Measurements from ENCODE around the gene UBL4B. TPM values are rescaled to one million over a fixed set of nuclear protein-coding genes. Genes with fewer than 3 reads are reported as not detected.

UBL4B gene
- total RNA-seq, 4 donors from 2014 or later, result 0.59 TPM; not detected in 3

DNA sequence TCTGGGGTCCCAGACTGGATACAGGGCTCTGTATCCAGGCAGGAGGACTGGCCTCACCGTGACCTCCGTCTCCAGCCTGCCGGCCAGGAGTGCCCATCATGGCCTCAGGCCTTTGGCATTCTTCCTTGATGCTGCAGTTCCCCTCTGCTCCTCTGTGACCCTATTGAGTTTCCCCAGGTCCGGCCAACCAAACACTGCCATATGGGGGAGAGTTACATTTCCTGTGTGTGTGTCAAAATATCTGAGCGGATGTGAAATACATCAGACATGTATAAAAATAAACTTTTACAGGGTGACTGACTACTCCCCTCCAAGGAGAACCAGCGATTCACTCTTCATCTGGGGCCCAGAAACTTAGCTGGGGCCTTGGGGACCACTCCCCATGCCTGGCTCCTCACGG is 10.2 kb upstream of the UBL4B start:
- WGBS, 2 donors, result 28 to 53% methylated on average over 4 to 7 of the region's 7 CpGs
- TF ChIP-seq POLR2A (IDR thresholded peaks at IDR 0.05), result no peak
- TF ChIP-seq, protein P1, sequence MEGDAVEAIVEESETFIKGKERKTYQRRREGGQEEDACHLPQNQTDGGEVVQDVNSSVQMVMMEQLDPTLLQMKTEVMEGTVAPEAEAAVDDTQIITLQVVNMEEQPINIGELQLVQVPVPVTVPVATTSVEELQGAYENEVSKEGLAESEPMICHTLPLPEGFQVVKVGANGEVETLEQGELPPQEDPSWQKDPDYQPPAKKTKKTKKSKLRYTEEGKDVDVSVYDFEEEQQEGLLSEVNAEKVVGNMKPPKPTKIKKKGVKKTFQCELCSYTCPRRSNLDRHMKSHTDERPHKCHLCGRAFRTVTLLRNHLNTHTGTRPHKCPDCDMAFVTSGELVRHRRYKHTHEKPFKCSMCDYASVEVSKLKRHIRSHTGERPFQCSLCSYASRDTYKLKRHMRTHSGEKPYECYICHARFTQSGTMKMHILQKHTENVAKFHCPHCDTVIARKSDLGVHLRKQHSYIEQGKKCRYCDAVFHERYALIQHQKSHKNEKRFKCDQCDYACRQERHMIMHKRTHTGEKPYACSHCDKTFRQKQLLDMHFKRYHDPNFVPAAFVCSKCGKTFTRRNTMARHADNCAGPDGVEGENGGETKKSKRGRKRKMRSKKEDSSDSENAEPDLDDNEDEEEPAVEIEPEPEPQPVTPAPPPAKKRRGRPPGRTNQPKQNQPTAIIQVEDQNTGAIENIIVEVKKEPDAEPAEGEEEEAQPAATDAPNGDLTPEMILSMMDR (IDR thresholded peaks at IDR 0.05), result no peak
- Histone ChIP-seq H3K27ac (no peak overlapping the region), H3K9me3 (no peaks in the 10 kb centered on the region), H3K4me3 (no peak overlapping the region), H3K4me1 (peaks cover 0 to 9% (median 0%) of the 10 kb centered on the region in 3 donors), H3K36me3 (no peaks in the 10 kb centered on the region), H3K27me3 (peaks cover 0 to 28% (median 0%) of the 10 kb centered on the region in 4 donors)
- intact Hi-C loops (cut with DNase I), result no loop called here
- DNase-seq, result no peak

DNA sequence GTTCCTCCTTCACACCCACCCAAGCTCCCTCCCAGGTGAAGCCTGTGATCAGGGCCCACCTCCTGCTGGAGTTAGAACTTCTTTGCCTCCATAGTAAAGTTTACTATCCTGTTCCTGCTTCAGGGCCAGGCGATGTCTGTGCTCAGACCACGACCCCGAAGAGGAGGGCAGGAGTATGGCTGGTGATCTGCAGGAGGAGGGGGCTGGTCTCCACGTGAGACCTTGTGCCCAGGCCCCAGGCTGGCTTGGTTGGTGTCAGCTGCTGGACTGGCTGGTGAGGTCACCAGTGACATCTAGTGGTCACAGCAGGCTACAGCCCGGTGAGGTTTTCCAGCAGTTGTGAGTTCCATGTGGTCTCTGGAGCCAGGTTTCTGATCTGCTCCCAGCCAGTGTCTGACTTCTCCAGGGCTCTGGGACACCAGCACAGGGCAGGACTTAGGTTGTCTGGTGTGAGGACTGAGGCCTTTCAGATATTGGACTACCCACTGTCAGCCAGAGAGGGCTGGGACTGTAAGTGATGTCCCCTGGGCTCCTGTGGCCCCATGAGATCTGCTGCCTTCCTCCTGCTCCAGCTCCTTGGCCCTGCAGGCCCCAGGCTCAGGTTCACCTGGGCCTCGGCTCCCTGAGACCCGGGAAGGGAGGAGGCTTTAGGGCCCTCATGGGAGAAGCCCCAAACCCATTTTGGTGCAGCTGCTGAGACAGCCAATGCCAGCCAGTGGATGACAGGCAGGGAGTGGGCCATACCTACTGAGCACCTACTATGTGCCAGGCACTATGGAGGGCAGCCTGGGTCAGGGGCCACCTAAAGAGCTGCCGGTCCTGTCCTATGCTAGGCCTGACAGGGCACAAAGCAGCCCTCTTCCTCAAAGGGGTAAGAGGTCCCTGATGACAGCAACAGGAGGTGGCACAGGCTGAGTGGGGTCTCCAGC is 6.0 kb upstream of the UBL4B start:
- no peak for TF ChIP-seq POLR2A (IDR thresholded peaks at IDR 0.05)
- TF ChIP-seq, protein P1 (IDR thresholded peaks at IDR 0.05), result peak; percentile 61 to 88 (median 78)
- DNase-seq, result no peak
- Histone ChIP-seq H3K4me1 (no peaks in the 10 kb centered on the region), H3K4me3 (no peak overlapping the region), H3K9me3 (no peaks in the 10 kb centered on the region), H3K27me3 (peaks cover 0 to 28% (median 0%) of the 10 kb centered on the region in 4 donors), H3K36me3 (no peaks in the 10 kb centered on the region), H3K27ac (no peak overlapping the region)
- whole genome bisulfite sequencing, 2 donors, result 0 to 7% methylated on average over 1 to 5 of the region's 8 CpGs
- intact Hi-C loops (cut with DNase I), result loop anchor here (5.0 kb wide), 1 partner anchor 54 kb away; no protein-coding TSS in a partner anchor

DNA sequence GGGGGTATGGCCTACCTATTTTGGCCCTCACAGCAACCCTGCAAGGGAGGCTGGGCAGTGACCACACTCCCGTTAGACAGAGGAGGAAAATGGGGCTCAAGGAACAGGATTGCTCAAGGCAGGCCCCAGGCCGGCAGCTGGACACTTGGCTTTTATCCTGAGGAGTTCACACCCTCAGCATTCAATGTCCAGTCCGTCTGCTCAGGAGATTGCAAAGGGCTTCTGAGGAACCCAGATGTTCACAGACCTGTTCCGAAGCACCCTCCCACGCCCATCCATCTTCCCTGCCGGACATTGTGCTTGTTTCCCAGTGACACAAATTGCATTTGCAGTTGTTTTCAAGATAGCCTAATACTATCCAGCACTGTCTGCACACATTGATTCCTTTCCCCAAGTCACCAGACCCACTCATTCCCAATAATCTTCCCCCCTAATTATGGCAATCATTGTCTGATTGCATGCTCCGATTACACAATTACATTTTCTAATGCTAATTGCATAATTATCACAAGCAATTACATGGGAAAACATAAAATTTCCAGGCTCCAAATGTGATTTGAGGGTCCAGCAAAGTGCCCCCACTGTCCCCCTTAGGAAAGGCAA is 4.3 kb upstream of the UBL4B start:
- no peak overlapping the region for H3K27ac ChIP-seq
- H3K4me3 ChIP-seq, result no peak overlapping the region
- intact Hi-C loops (cut with DNase I), result loop anchor here (5.0 kb wide), 1 partner anchor 56 kb away; no protein-coding TSS in a partner anchor
- no peak for TF ChIP-seq POLR2A (IDR thresholded peaks at IDR 0.05)
- TF ChIP-seq, protein P1 (IDR thresholded peaks at IDR 0.05), result no peak
- 66 to 74% methylated on average over 5 of the region's 7 CpGs for WGBS, 2 donors
- H3K4me1 ChIP-seq, result no peaks in the 10 kb centered on the region
- no peaks in the 10 kb centered on the region for H3K36me3 ChIP-seq
- H3K9me3 ChIP-seq, result no peaks in the 10 kb centered on the region
- H3K27me3 ChIP-seq, result peaks cover 0 to 37% (median 0%) of the 10 kb centered on the region in 4 donors
- no peak for DNase-seq

DNA sequence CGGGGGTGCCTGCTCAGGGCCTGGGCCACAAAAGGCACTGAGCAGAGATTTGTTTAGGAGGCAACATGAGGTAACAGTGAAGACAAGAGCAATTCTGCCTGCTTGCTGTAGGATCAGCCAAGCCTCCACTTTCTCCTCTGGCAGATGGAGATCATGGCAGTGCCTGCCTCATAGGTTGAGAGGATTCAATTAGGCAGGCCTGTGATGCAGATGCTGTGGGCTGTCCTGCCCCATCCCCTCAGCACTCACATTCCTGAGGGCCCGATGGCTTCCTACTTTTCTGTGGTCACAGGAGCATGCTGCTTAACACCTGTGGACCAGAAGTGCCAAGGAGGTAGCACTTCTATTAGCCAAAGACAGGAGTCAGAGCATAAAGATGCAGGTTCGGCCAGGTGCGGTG is 1.2 kb upstream of the UBL4B start:
- intact Hi-C loops (cut with DNase I), result no loop called here
- WGBS, 2 donors, result 83% methylated on average over 3 of the region's 4 CpGs; no CpG with 5 or more reads in 1 of the 2 donors
- no peak overlapping the region for H3K27ac ChIP-seq
- no peak overlapping the region for H3K4me3 ChIP-seq
- H3K4me1 ChIP-seq, result no peaks in the 10 kb centered on the region
- TF ChIP-seq POLR2A (IDR thresholded peaks at IDR 0.05), result no peak
- TF ChIP-seq, protein P1 (IDR thresholded peaks at IDR 0.05), result no peak
- H3K27me3 ChIP-seq, result peaks cover 0 to 68% (median 0%) of the 10 kb centered on the region in 4 donors
- no peak for DNase-seq
- no peaks in the 10 kb centered on the region for H3K36me3 ChIP-seq
- no peaks in the 10 kb centered on the region for H3K9me3 ChIP-seq

DNA sequence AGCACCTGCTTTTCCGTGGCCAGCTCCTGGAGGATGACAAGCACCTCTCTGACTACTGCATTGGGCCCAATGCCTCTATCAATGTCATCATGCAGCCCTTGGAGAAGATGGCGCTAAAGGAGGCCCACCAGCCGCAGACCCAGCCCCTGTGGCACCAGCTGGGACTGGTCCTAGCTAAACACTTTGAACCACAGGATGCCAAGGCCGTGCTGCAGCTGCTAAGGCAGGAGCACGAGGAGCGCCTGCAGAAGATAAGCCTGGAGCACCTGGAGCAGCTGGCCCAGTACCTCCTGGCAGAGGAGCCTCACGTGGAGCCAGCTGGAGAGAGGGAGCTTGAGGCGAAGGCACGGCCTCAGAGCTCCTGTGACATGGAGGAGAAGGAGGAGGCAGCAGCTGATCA is 413 bp downstream of the UBL4B start:
- Histone ChIP-seq H3K27ac (no peak overlapping the region), H3K4me3 (no peak overlapping the region), H3K9me3 (no peaks in the 10 kb centered on the region), H3K27me3 (peaks cover 0 to 80% (median 0%) of the 10 kb centered on the region in 4 donors), H3K36me3 (no peaks in the 10 kb centered on the region), H3K4me1 (no peaks in the 10 kb centered on the region)
- no peak for DNase-seq
- TF ChIP-seq, protein P1 (IDR thresholded peaks at IDR 0.05), result no peak
- TF ChIP-seq POLR2A (IDR thresholded peaks at IDR 0.05), result no peak
- WGBS, 2 donors, result 25 to 53% methylated on average over 3 to 4 of the region's 9 CpGs
- intact Hi-C loops (cut with DNase I), result no loop called here
